Hepatocyte (in vitro differentiated cells): Measurements from ENCODE around the gene SLC1A3. TPM values are rescaled to one million over a fixed set of nuclear protein-coding genes. Genes with fewer than 3 reads are reported as not detected.
"Not testable (repeated sequence)": the region's sequence is repeated elsewhere in the genome, so short reads cannot be mapped to it uniquely, and the experiment has no call there.

Experiments used
- DNase-seq: peaks from one replicate; pipeline ENCODE4 v3.0.0-alpha.2; 2016; ENCODE audit warnings: low spot score
- H2AFZ ChIP-seq: fragments of 200-600 bp; sonication (generic); 2 replicates; pipeline ENCODE4 v1.6.0; 2016; ENCODE audit warnings: antibody characterized with exemption, mild to moderate bottlenecking
- H3K27ac ChIP-seq: fragments of 200-600 bp; sonication (generic); 2 replicates; pipeline ENCODE4 v1.5.1; 2016; ENCODE audit warnings: mild to moderate bottlenecking
- H3K27me3 ChIP-seq: fragments of 200-600 bp; sonication (generic); 2 replicates; pipeline ENCODE4 v1.6.1; 2016
- H3K36me3 ChIP-seq: fragments of 200-600 bp; sonication (generic); replicated peaks from 2 replicates; pipeline ENCODE4 v1.5.1; 2016; ENCODE audit warnings: low read depth; ENCODE audit not compliant: insufficient read depth
- H3K4me1 ChIP-seq: fragments of 200-600 bp; sonication (generic); 2 replicates; pipeline ENCODE4 v1.5.1; 2016; ENCODE audit warnings: mild to moderate bottlenecking, moderate library complexity; ENCODE audit not compliant: insufficient read depth
- H3K4me2 ChIP-seq: fragments of 200-600 bp; sonication (generic); 2 replicates; pipeline ENCODE4 v1.6.0; 2016
- H3K4me3 ChIP-seq: fragments of 200-600 bp; sonication (generic); 2 replicates; pipeline ENCODE4 v1.5.1; 2016; ENCODE audit warnings: mild to moderate bottlenecking
- H3K79me2 ChIP-seq: fragments of 200-600 bp; sonication (generic); 2 replicates; pipeline ENCODE4 v1.6.0; 2017; ENCODE audit warnings: mild to moderate bottlenecking
- H3K9me2 ChIP-seq: fragments of 200-600 bp; sonication (generic); replicated peaks from 2 replicates; pipeline ENCODE4 v1.6.0; 2017; ENCODE audit warnings: mild to moderate bottlenecking; ENCODE audit not compliant: insufficient read depth
- H3K9me3 ChIP-seq: fragments of 200-600 bp; sonication (generic); 2 replicates; pipeline ENCODE4 v1.5.1; 2016; ENCODE audit warnings: low read depth, mild to moderate bottlenecking
- H4K20me1 ChIP-seq: fragments of 200-600 bp; sonication (generic); 2 replicates; pipeline ENCODE4 v1.6.0; 2016; ENCODE audit warnings: mild to moderate bottlenecking; ENCODE audit not compliant: insufficient read depth, poor library complexity, severe bottlenecking
- CTCF ChIP-seq: fragments of 200-600 bp; sonication (generic); IDR thresholded peaks from 2 replicates; pipeline ENCODE4 v1.5.1; 2016; ENCODE audit warnings: antibody characterized with exemption, mild to moderate bottlenecking; ENCODE audit not compliant: poor library complexity
- EZH2 ChIP-seq: fragments of 200-600 bp; sonication (generic); IDR thresholded peaks from 2 replicates; pipeline ENCODE4 v1.6.1; 2016; ENCODE audit warnings: antibody characterized with exemption, mild to moderate bottlenecking, borderline replicate concordance
- EZH2phosphoT487 ChIP-seq: fragments of 200-600 bp; sonication (generic); IDR thresholded peaks from one replicate; pipeline ENCODE4 v1.6.1; 2018; ENCODE audit warnings: antibody characterized with exemption, mild to moderate bottlenecking, low read depth, moderate library complexity; ENCODE audit not compliant: unreplicated experiment, severe bottlenecking
- WGBS: methylation state at CpG from one replicate; pipeline ENCODE4 v1.1.6; 2016; ENCODE audit warnings: low lambda C conversion rate; ENCODE audit errors: missing lambda C conversion rate; 5-methylcytosine and 5-hydroxymethylcytosine counted together
- polyA plus RNA-seq: library from polyadenylated mRNA; unstranded; fragments of >200 nt; fragmentation: Nextera tagmentation; extraction: Ambion mirVana; gene quantifications from 2 replicates; pipeline ENCODE4 v1.2.1, GENCODE V29; 2016
- total RNA-seq: library from RNA; depleted of rRNA; stranded (reverse); fragments of >200 nt; gene quantifications from 2 replicates; pipeline ENCODE4 v1.2.3, GENCODE V29; 2014

The SLC1A3 gene
- total and polyA plus RNA-seq, 2 experiments from 2014 or later: 32.3 to 42.3 TPM

GRCh38 chr5:36584009-36584875, 22.2 kb upstream of the SLC1A3 start:
- WGBS: 88% methylated on average over 10 of the region's 10 CpGs
- Histone ChIP-seq H2AFZ (no peak overlapping the region), H3K4me3 (no peak overlapping the region), H3K27ac (no peak overlapping the region), H3K4me1 (no peaks in the 10 kb centered on the region), H3K27me3 (no peaks in the 10 kb centered on the region), H3K9me2 (no peaks in the 10 kb centered on the region), H3K79me2 (no peaks in the 10 kb centered on the region), H3K9me3 (no peaks in the 10 kb centered on the region), H3K36me3 (no peaks in the 10 kb centered on the region), H3K4me2 (no peak overlapping the region), H4K20me1 (no peaks in the 10 kb centered on the region)
- TF ChIP-seq CTCF: no peak
- no peak for TF ChIP-seq EZH2phosphoT487
- no peak for DNase-seq

GRCh38 chr5:36585701-36586100, 20.7 kb upstream of the SLC1A3 start:
- WGBS: 72% methylated on average over 1 of the region's 1 CpG
- DNase-seq: no peak
- Histone ChIP-seq H3K9me2 (no peaks in the 10 kb centered on the region), H3K9me3 (no peaks in the 10 kb centered on the region), H3K4me1 (no peaks in the 10 kb centered on the region), H3K27ac (no peak overlapping the region), H3K36me3 (no peaks in the 10 kb centered on the region), H2AFZ (no peak overlapping the region), H3K79me2 (no peaks in the 10 kb centered on the region), H3K4me2 (no peak overlapping the region), H3K4me3 (no peak overlapping the region), H4K20me1 (no peaks in the 10 kb centered on the region), H3K27me3 (no peaks in the 10 kb centered on the region)
- TF ChIP-seq CTCF (no peak), EZH2 (no peak), EZH2phosphoT487 (no peak)

- TF ChIP-seq CTCF: no peak
- no peak for TF ChIP-seq EZH2phosphoT487
- TF ChIP-seq EZH2: no peak
- Histone ChIP-seq H2AFZ (no peak overlapping the region), H3K4me1 (no peaks in the 10 kb centered on the region), H3K36me3 (no peaks in the 10 kb centered on the region), H4K20me1 (no peaks in the 10 kb centered on the region), H3K27ac (no peak overlapping the region), H3K4me2 (no peak overlapping the region), H3K9me3 (no peaks in the 10 kb centered on the region), H3K4me3 (no peak overlapping the region), H3K9me2 (no peaks in the 10 kb centered on the region), H3K27me3 (no peaks in the 10 kb centered on the region), H3K79me2 (no peaks in the 10 kb centered on the region)
- DNase-seq: no peak
- 77% methylated on average over 3 of the region's 3 CpGs for WGBS
Observed at GRCh38 chr5:36587354-36587753, 19.1 kb upstream of the SLC1A3 start.

GRCh38 chr5:36589735-36590134, 16.7 kb upstream of the SLC1A3 start:
- not testable (repeated sequence) for H3K27ac ChIP-seq

More at GRCh38 chr5:36589735-36590134, 16.7 kb upstream of the SLC1A3 start:
- DNase-seq, H3K9me3 ChIP-seq, H3K4me3 ChIP-seq, H3K27me3 ChIP-seq, H3K36me3 ChIP-seq, H3K4me2 ChIP-seq, H3K79me2 ChIP-seq, H3K4me1 ChIP-seq, H4K20me1 ChIP-seq, H2AFZ ChIP-seq, H3K9me2 ChIP-seq: not testable (repeated sequence)
- 91% methylated on average over 4 of the region's 4 CpGs for WGBS
